Measurements from ENCODE around the gene EPHX1.
A peak's percentile ranks its signal among the peaks of the same experiment; 100 is the strongest.

EPHX1 gene

GRCh38 chr1:225844236-225845061 is 34.5 kb downstream of the EPHX1 start:
- DNase-seq = no peak

- DNase-seq = no peak
Observed at GRCh38 chr1:225845097-225845496, 35.2 kb downstream of the EPHX1 start.

DNA sequence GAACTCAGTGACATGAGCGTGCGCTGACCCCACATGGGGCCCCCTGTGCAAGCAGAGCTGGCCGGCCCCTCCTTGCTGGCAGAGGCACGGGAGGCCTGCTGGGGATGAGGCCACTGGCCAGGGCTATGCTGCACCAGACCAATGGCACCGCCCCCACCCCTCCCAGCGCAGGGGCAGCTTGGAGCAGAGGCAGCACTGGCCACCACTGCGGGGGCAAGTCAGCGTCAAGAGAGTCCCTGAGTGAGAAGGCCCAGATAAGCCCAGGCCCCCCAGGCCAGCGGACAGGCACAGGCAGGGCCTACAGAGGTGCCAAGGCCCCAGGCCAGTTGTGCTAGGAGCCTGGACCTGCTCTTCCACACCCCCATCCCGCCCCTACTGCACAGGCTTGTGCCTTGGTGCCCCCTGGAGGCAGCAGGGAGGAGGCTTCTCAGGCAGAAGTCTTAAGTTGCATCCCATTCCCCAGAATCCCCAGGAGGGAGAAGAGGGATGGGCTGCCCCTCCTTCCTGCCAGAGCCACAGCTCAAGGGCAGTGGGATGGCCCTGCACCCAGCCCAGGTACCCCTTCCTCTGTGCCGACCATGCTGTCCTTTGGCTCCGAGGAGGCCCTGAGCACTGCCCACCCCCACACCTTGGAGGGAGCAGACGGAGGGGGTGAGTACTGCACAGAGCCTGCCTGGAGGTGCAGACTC is 35.8 kb downstream of the EPHX1 start:
- DNase-seq = peak; percentile 46

DNA sequence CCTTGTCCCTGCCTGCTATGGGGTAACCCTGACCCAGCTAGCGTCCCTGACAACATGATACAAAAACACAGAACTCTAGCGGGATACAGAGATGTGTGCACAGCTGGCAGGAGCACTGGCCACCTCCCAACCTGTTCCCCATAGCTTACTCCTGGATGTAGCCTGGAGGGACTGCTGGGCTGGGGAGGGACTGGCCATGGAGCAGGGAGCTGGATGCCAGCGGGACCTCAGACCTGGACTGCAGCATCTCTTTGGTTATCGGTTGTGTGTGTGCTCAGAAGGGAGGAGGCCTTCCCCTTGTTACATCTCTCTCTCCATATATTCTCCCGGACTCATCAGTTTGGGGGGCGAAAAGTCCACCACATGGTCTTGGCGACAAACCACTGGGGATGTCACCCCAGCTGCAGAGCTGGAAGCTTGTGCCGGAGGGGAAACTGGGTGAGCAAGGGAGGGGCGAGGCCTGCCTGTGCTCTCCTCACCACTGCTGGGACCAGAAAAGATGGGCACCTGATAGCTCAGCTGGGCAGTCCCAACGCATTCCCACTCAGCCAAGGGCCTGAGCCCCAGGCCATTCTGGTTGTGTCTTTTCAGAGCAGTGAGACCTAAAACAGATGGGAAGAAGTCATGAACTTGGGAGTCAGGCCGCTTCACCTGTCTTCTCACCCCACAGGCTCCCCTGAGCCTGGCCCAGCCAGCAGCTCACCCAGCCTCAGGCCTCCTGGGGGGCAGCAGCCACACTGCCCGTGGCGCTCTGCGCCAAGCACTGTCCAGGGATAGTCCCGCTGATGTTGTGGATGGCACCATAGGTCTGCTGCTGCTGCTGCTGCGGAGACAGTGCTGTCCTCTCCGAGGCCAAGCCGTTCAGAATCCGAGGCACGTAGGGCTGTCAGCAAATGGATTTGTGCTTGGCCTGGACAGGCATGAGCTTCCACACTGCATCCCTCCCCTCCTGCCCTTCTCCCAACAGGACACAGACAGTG is 36.7 kb downstream of the EPHX1 start:
- DNase-seq = no peak

DNA sequence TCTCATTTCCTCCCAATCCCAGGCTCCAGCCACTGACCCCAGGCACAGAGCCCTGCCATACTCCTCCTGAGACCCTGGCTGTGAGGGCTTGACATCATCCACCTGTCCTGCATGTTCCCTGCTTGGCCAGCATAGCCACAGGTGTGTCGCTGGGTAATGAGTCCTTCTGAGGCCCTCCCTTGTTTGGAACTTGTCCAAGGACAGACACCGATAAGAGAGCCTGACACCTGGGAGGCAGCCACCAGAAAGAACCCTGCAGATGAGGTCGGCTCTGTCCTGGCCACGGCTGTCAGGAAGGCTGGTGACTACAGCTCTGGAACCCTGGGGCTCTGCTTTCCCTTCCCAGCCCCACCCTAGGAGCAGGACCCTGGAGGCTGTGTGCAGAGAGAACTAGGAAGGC is 37.7 kb downstream of the EPHX1 start:
- DNase-seq = no peak

DNA sequence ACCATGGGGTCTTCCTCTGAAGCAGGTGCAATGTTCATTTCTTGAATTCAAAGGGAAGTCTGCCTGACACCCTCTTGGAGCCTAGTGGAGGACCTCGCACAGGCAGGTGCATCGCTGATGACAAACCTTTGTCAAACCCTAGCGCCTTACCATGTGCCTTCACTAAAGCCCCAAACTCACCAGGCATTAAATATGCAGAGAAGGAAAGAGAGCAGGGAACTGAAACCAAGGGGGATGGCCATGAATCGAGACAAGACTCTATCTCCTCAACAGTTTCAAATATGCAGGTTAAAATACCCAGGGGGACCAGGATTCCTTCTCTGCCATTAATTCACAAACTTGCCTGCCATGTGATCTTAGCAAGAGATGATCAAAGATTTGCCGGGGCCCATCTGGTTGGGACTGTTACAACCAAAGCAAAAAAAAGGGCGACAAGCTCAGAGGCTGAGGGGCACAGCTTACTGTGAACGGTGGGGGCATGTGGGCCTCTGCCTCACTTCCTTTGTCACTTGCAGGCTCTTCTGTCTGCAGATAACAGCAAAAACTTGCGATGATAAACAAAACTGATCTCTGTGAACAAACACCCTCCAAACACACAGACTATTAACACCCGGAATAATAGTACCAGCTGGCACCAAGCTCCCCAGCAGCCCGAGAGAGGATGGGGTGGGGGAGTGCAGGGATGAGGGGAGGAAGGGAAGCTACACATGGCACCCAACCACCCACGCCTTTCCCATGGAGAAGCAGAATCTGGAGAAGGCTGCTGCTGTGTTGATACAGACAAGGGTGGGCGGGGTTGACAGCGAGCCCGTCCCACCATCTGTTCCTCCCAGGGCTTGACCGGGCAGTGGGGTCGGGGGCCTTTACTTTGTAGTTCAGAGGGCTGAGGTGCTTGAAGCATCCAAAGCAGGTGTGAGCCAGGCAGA is 38.4 kb downstream of the EPHX1 start:
- peak; percentile 86 for DNase-seq

DNA sequence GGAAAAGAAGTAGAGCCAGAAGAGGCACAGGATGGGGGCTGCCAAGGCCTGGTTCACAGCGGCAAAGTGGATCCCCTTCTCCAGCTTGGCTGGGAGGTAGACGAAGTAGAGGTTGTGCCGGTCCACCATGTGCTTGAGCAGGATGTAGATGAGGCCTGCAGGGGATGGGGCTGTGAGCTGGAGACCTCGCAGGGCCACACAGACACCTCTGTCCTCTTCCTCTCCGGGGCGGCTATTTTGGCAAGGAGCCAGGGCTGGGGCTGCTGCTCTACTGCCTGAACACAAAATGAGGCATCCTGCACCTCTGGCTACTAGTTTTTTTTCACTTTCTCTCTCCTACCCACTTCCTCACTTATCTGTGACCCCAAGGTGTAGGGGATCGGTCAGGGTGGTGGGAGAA is 40.0 kb downstream of the EPHX1 start:
- no peak for DNase-seq

DNA sequence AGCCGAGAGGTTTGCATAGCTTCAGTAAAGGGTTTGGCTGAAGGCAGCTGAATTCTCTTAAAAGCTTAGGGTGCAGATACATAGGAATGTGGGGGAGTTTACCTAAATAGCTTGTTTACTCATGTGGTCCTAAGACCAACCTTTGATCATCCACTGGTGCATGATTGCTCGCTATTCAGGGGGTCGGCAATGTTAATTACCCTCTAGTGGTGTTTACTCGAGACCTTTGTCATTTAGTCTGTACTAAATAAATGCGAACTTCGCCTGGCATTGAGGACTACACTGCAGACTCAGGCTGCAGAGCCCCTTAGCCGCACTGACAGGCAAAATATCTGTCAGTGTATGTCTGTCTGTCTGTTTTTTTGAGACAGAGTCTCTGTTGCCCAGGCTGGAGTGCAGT is 40.4 kb downstream of the EPHX1 start:
- no peak for DNase-seq

DNA sequence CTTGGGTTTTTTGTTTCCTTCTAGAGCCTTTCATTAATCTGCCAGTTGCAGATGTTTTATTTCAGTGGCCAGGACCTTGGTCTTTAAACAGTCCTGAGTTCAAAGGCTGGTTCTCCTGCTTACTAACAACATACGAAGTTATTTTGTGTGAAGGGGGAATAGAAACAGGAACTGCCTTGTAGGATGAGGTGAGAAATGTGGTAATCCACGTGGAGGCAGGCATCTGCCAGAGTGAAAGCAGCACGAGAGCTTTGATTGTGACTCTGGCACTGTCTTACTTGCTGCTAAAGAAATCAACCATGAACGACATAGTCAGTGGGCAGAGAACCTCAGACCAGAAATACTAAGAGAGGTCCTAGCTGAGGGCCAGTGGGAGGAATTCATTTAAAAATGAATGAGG is 41.9 kb downstream of the EPHX1 start:
- DNase-seq = no peak

- no peak for DNase-seq
Observed at GRCh38 chr1:225852413-225853124, 42.6 kb downstream of the EPHX1 start.

- DNase-seq = no peak
Observed at GRCh38 chr1:225853441-225853840, 43.5 kb downstream of the EPHX1 start.

- no peak for DNase-seq
Observed at GRCh38 chr1:225855503-225856300, 45.8 kb downstream of the EPHX1 start.

- DNase-seq = no peak
Observed at GRCh38 chr1:225857256-225857655, 47.3 kb downstream of the EPHX1 start.

DNA sequence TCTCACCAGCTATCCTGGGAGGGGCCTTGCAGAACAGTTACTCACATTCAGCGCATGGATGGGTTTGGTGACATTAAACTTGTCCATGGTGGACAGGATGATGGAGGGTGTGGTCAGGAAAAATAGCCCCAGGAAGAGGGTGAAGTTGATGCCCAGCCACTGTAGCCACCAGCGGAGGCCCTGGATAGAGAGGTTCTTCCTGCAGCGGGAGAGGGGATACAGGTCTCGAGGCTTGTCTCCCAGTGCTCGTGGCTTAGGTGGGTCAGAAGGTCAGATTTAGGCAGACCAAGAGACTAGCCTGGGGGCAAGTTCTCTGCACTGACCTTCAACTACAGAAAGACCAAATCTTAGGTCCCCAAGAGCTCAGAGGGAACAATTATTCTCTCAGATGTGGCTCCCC is 49.2 kb downstream of the EPHX1 start:
- DNase-seq = no peak

DNA sequence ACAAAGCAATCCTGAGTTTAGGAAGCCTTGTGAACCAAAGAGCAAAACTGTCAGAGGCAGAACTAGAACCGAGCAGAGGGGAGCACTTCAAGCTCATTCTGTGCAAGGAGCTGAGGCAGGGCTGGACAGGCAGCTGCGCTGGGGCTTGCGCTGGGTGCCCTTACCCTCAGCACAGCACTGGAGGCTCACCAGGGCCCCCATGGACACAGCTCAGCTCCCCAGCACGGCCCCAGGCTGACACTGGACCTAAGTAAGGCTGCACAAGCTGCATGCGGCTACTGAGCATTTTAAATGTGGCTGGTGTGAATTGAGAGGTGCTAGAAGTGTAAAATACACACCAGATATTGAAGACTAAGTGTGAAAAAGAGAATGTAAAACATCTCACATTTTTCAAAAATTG is 50.2 kb downstream of the EPHX1 start:
- DNase-seq = no peak

GRCh38 chr1:225860876-225861441 is 51.0 kb downstream of the EPHX1 start:
- no peak for DNase-seq

- DNase-seq = no peak
Observed at GRCh38 chr1:225861834-225862580, 52.1 kb downstream of the EPHX1 start.

DNA sequence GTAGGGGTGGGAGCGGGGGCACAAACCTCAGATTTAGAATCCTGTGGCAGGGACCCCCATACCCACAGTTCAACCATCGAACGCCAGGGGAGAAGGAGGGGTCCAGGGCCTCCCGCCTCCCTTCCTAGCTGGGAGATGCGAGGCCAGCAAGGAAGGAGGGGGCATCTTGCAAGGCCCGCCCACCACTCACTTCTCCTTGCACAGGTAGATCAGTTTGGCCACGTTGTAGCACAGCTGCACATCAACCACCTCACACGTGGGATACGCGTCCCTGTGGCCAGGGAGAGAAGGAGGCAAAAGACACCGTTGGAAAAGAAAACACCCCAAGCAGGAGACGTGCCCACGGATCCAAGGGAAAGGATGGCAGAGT is 52.6 kb downstream of the EPHX1 start:
- DNase-seq = no peak

DNA sequence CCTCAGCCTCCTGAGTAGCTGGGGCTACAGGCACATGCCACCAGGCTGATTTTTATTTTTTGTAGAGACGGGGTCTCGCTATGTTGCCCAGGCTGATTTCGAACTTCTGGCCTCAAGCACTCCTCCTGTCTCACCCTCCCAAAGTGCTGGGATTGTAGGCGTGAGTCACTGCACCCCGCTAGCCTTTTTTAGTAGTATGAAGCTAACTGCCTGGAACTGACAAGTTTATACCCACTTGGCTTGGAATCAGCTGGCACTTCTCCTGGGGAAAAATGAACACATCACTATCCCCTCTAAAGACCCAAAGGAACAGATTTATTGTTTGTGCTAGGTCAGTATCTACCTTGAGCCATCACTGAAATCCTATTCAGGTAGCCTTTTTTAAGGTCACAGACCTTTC is 53.2 kb downstream of the EPHX1 start:
- DNase-seq = no peak

GRCh38 chr1:225865514-225865913 is 55.6 kb downstream of the EPHX1 start:
- DNase-seq = no peak

Data from NCI-H1694 (cell line).